ENCODE data around the gene PAPPA2.
"Not testable (repeated sequence)": the region's sequence is repeated elsewhere in the genome, so short reads cannot be mapped to it uniquely, and the experiment has no call there.

Gene PAPPA2, protein sequence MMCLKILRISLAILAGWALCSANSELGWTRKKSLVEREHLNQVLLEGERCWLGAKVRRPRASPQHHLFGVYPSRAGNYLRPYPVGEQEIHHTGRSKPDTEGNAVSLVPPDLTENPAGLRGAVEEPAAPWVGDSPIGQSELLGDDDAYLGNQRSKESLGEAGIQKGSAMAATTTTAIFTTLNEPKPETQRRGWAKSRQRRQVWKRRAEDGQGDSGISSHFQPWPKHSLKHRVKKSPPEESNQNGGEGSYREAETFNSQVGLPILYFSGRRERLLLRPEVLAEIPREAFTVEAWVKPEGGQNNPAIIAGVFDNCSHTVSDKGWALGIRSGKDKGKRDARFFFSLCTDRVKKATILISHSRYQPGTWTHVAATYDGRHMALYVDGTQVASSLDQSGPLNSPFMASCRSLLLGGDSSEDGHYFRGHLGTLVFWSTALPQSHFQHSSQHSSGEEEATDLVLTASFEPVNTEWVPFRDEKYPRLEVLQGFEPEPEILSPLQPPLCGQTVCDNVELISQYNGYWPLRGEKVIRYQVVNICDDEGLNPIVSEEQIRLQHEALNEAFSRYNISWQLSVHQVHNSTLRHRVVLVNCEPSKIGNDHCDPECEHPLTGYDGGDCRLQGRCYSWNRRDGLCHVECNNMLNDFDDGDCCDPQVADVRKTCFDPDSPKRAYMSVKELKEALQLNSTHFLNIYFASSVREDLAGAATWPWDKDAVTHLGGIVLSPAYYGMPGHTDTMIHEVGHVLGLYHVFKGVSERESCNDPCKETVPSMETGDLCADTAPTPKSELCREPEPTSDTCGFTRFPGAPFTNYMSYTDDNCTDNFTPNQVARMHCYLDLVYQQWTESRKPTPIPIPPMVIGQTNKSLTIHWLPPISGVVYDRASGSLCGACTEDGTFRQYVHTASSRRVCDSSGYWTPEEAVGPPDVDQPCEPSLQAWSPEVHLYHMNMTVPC (N-terminal part only)

DNA sequence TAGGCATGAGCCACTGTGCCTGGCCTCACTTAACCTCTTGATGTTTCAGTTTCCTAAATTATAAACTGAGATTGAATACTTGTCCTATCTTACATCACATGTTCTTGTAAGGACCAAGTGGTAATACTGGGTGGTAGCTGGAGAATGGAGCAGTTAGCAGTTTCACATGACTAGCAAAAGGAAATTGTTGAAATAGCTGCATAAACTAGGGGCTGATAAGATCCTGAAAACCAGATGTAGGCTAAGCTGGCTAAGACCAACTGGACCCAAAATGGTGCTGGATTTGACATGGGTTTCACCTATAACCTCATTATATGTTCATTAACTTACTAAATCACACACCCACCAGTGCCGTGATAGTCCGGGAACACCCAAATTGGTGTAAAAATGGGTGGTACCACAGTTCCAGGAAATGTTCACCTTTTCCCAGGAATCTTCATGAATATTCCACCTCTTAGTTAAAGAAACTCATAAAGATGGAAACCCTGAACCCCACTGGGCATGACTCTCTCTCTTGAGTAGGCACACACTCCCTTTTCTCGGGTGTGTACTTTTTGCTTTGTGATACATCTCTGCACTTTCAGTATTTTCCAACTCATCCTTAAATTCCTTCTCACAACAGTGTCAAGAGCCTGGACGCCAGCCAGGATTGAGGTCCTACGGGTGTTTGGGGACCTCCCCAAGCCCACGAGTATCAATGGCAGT, at the start of gene PAPPA2:
Gene PAPPA2, plus strand, starts transcription at position 502 of the 705 bp plus-strand sequence. CDS start 93,148 bp downstream, outside the sequence.
- no peaks in the 10 kb centered on the region for H3K36me3 ChIP-seq (ENCODE audit: control insufficient read depth, insufficient read depth, low read length)
- no peak within 1 kb of the TSS for H3K9ac ChIP-seq (ENCODE audit: low read length)
- H3K9me3 ChIP-seq (ENCODE audit: control insufficient read depth, insufficient read depth, low read depth, low read length), result peaks cover 5% of the 10 kb centered on the region
- no peak within 1 kb of the TSS for H3K27ac ChIP-seq (ENCODE audit: low read depth, low read length)
- H3K4me1 ChIP-seq (ENCODE audit: control insufficient read depth, insufficient read depth, low read length), result 0 out of 2 replicates have a peak, but pooled peaks cover 5% of the 10 kb centered on the region
- no peak within 1 kb of the TSS for H3K4me3 ChIP-seq (ENCODE audit: low read depth, low read length)
- H3K27me3 ChIP-seq (ENCODE audit: control insufficient read depth, insufficient read depth, low read length), result no peaks in the 10 kb centered on the region

DNA sequence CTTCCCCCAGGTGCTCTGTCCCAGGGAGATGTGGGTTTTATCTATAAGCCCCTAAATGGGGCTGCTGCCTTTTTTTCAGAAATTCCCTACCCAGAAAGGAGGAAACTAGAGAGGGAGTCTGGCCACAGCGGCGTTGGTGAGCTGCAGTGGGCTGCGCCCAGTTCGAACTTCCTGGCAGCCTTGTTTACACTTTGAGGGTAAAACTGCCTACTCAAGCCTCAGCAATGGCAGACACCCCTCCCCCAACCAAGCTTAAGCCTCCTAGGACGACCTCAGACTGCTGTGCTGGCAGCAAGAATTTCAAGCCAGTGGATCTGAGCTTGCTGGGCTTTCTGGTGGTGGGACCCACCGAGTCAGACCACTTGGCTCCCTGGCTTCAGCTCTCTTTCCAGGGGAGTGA, 46.2 kb upstream of the PAPPA2 start:
- no peaks in the 10 kb centered on the region for H3K27me3 ChIP-seq (ENCODE audit: control insufficient read depth, insufficient read depth, low read length)
- H3K4me3 ChIP-seq (ENCODE audit: low read depth, low read length), result no peak overlapping the region
- no peak overlapping the region for H3K9ac ChIP-seq (ENCODE audit: low read length)
- H3K4me1 ChIP-seq (ENCODE audit: control insufficient read depth, insufficient read depth, low read length), result peaks cover 7% of the 10 kb centered on the region; the same call in 1 of the 2 replicates
- no peaks in the 10 kb centered on the region for H3K36me3 ChIP-seq (ENCODE audit: control insufficient read depth, insufficient read depth, low read length)
- no peak overlapping the region for H3K27ac ChIP-seq (ENCODE audit: low read depth, low read length)
- H3K9me3 ChIP-seq (ENCODE audit: control insufficient read depth, insufficient read depth, low read depth, low read length), result no peaks in the 10 kb centered on the region

DNA sequence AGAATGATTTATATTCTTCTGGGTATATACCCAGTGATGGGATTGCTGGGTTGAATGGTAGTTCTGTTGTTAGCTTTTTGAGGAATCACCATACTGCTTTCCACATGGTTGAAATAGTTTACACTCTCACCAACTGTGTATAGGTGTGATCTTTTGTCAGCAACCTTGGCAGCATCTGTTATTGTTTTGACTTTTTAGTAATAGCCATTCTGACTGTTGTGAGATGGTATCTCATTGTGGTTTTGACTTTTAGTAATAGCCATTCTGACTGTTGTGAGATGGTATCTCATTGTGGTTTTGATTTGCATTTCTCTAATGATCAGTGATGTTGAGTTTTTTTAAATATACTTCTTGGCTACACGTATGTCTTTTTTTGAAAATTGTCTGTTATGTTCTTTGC, 43.4 kb upstream of the PAPPA2 start:
- not testable (repeated sequence) for H3K27me3 ChIP-seq (ENCODE audit: control insufficient read depth, insufficient read depth, low read length); H3K27ac ChIP-seq (ENCODE audit: low read depth, low read length); H3K4me1 ChIP-seq (ENCODE audit: control insufficient read depth, insufficient read depth, low read length); H3K9me3 ChIP-seq (ENCODE audit: control insufficient read depth, insufficient read depth, low read depth, low read length); H3K4me3 ChIP-seq (ENCODE audit: low read depth, low read length); H3K9ac ChIP-seq (ENCODE audit: low read length); H3K36me3 ChIP-seq (ENCODE audit: control insufficient read depth, insufficient read depth, low read length)

DNA sequence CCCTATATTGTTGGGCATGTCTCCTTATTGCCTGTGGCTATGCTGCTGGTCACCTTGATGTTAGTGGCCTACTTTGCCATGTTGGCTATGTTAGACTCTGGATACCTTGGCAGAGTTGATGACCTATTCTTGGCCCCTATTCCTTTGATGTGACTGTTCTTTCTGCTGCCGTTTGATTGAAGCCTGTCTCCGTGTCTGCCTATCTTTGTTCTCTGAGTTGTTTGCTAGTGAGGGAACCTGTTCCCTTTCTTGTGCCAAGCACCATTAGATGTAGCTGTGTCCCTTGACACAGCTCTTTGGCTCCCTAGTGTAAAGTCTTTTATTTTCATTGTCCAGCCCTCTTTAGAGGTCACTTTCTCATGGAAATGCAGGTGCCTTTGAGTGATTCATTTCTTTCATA, 28.7 kb upstream of the PAPPA2 start:
- Histone ChIP-seq H3K27ac (ENCODE audit: low read depth, low read length) (no peak overlapping the region), H3K4me1 (ENCODE audit: control insufficient read depth, insufficient read depth, low read length) (no peaks in the 10 kb centered on the region), H3K4me3 (ENCODE audit: low read depth, low read length) (no peak overlapping the region), H3K9me3 (ENCODE audit: control insufficient read depth, insufficient read depth, low read depth, low read length) (no peaks in the 10 kb centered on the region), H3K27me3 (ENCODE audit: control insufficient read depth, insufficient read depth, low read length) (no peaks in the 10 kb centered on the region), H3K36me3 (ENCODE audit: control insufficient read depth, insufficient read depth, low read length) (no peaks in the 10 kb centered on the region), H3K9ac (ENCODE audit: low read length) (no peak overlapping the region)

DNA sequence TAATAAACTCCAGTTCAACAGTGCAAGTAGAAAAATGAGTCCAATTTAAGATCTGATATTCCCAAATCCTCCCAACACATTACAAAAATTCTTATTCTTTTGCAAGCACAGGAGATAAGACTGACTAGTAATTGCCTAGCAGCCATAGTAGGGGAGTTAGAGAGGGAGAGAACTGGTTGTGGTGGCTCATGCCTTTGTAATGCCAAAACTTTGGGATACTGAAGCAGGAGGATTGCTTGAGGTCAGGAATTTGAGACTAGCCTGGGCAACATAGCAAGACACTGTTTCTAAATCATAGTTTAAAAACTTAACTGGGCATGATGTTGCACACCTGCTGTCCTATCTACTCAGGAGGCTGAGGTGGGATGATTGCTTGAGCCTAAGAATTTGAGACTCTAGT, 26.7 kb upstream of the PAPPA2 start:
- H3K27me3 ChIP-seq (ENCODE audit: control insufficient read depth, insufficient read depth, low read length), result no peaks in the 10 kb centered on the region
- no peak overlapping the region for H3K4me3 ChIP-seq (ENCODE audit: low read depth, low read length)
- H3K36me3 ChIP-seq (ENCODE audit: control insufficient read depth, insufficient read depth, low read length), result no peaks in the 10 kb centered on the region
- no peak overlapping the region for H3K27ac ChIP-seq (ENCODE audit: low read depth, low read length)
- H3K4me1 ChIP-seq (ENCODE audit: control insufficient read depth, insufficient read depth, low read length), result no peaks in the 10 kb centered on the region
- no peak overlapping the region for H3K9ac ChIP-seq (ENCODE audit: low read length)
- H3K9me3 ChIP-seq (ENCODE audit: control insufficient read depth, insufficient read depth, low read depth, low read length), result no peaks in the 10 kb centered on the region

DNA sequence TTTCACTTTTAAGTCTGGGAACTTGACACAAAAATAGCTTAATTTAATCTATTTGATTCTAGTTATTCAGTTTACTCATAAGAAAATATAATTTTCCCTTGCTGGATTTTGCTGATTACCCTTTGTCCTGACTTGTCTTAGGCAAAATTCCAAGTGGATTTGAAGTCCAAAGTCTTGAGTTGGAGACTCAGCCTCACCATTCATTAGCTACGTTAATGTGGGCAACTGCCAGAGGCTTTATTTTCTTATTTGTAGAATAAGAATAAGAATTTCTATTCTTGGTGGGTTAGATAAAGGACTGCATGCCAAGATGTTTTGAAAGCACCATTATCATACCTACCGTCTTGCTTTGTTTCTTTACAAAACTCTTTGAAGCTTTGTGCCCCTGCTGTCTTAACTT, 22.8 kb upstream of the PAPPA2 start:
- Histone ChIP-seq H3K27me3 (ENCODE audit: control insufficient read depth, insufficient read depth, low read length) (no peaks in the 10 kb centered on the region), H3K27ac (ENCODE audit: low read depth, low read length) (no peak overlapping the region), H3K9ac (ENCODE audit: low read length) (no peak overlapping the region), H3K4me3 (ENCODE audit: low read depth, low read length) (no peak overlapping the region), H3K9me3 (ENCODE audit: control insufficient read depth, insufficient read depth, low read depth, low read length) (no peaks in the 10 kb centered on the region), H3K36me3 (ENCODE audit: control insufficient read depth, insufficient read depth, low read length) (no peaks in the 10 kb centered on the region), H3K4me1 (ENCODE audit: control insufficient read depth, insufficient read depth, low read length) (no peaks in the 10 kb centered on the region)

DNA sequence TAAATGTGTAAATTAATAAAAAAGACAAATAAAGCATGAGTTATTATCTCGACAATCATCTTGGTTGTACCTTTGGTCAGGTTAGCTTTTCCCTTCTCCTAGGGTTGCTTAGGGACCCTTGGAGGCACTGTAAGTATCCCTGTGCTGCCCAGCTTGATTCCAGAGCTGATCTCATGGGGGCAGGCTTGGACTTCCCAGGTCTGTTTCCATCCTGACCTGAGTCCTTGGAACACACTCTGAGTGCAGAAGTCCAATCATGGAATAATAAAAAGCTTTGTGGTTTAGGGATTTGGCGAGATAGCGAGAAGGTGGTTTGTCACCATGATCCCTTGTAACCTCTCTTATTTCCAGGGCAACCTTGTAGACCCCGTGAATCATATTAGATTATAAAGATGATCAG, 18.7 kb upstream of the PAPPA2 start:
- no peaks in the 10 kb centered on the region for H3K4me1 ChIP-seq (ENCODE audit: control insufficient read depth, insufficient read depth, low read length)
- no peak overlapping the region for H3K9ac ChIP-seq (ENCODE audit: low read length)
- no peak overlapping the region for H3K27ac ChIP-seq (ENCODE audit: low read depth, low read length)
- no peaks in the 10 kb centered on the region for H3K27me3 ChIP-seq (ENCODE audit: control insufficient read depth, insufficient read depth, low read length)
- H3K4me3 ChIP-seq (ENCODE audit: low read depth, low read length), result no peak overlapping the region
- H3K36me3 ChIP-seq (ENCODE audit: control insufficient read depth, insufficient read depth, low read length), result no peaks in the 10 kb centered on the region
- no peaks in the 10 kb centered on the region for H3K9me3 ChIP-seq (ENCODE audit: control insufficient read depth, insufficient read depth, low read depth, low read length)

DNA sequence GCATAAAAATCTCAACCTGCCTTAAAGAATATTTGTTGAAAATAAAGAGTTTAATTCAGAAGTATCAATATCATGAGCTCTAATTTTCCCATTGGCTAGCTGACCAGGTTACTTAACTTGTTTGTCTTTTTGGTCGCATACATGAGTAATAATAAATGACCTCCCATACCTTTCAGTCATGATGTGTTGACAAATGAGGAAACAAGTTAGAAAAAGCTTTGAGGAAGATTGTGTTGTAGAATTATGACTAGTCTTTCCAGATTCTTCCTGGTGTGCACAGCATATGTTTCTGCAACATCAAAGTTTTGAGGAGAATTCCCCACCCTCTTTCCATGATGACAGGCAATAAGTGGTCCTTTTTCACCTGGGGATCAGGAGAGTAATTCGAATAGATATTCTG, 17.6 kb upstream of the PAPPA2 start:
- H3K4me1 ChIP-seq (ENCODE audit: control insufficient read depth, insufficient read depth, low read length), result no peaks in the 10 kb centered on the region

DNA sequence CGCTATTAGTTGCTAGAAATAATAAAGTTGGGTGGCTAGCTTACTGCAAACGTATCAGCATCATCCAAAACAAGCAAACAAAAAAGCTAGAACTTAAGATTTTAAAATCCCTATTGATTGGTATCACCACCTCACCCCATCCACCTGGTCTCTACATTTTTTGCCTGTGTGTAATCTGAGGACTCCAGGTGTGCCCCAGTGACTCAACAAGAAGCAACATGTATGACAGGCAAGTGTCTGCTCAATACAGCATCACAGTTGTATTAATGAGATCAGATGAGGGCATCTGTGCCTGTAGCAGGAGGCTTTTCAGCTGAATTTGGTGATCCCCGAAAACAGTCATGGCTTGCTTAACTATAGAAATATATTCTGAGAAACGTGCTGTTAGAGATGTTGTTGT, 14.6 kb upstream of the PAPPA2 start:
- no peak overlapping the region for H3K9ac ChIP-seq (ENCODE audit: low read length)

More for the DNA sequence above, 17.6 kb upstream of the PAPPA2 start:
- H3K9ac ChIP-seq (ENCODE audit: low read length), result no peak overlapping the region
- no peaks in the 10 kb centered on the region for H3K27me3 ChIP-seq (ENCODE audit: control insufficient read depth, insufficient read depth, low read length)
- no peaks in the 10 kb centered on the region for H3K36me3 ChIP-seq (ENCODE audit: control insufficient read depth, insufficient read depth, low read length)
- H3K27ac ChIP-seq (ENCODE audit: low read depth, low read length), result no peak overlapping the region
- no peaks in the 10 kb centered on the region for H3K9me3 ChIP-seq (ENCODE audit: control insufficient read depth, insufficient read depth, low read depth, low read length)
- no peak overlapping the region for H3K4me3 ChIP-seq (ENCODE audit: low read depth, low read length)

DNA sequence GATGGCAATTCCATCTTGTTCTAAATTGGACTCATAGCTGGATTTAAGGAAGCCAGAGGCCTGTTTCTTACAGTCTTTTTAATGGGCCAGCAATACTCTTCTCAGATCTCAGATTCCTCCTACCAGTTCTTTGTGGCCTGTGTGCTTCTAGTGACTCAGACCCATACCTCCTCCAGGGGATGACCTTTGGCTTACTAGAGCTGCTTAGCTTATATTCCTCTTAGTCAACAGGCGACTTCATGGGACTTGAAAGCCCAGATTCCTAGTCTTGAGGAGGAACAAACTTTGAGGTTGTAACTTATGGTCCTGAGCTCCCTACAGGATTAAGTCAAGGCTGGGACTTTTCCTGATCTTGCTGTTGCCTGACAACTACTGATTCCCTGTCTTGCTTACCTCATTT, 12.4 kb upstream of the PAPPA2 start:
- Histone ChIP-seq H3K36me3 (ENCODE audit: control insufficient read depth, insufficient read depth, low read length) (no peaks in the 10 kb centered on the region), H3K9ac (ENCODE audit: low read length) (no peak overlapping the region), H3K27me3 (ENCODE audit: control insufficient read depth, insufficient read depth, low read length) (no peaks in the 10 kb centered on the region), H3K27ac (ENCODE audit: low read depth, low read length) (no peak overlapping the region), H3K4me1 (ENCODE audit: control insufficient read depth, insufficient read depth, low read length) (no peaks in the 10 kb centered on the region), H3K9me3 (ENCODE audit: control insufficient read depth, insufficient read depth, low read depth, low read length) (peaks cover 2% of the 10 kb centered on the region; the same call in 1 of the 2 replicates), H3K4me3 (ENCODE audit: low read depth, low read length) (no peak overlapping the region)

More for the DNA sequence above, 14.6 kb upstream of the PAPPA2 start:
- Histone ChIP-seq H3K4me3 (ENCODE audit: low read depth, low read length) (no peak overlapping the region), H3K27ac (ENCODE audit: low read depth, low read length) (no peak overlapping the region), H3K4me1 (ENCODE audit: control insufficient read depth, insufficient read depth, low read length) (no peaks in the 10 kb centered on the region), H3K27me3 (ENCODE audit: control insufficient read depth, insufficient read depth, low read length) (no peaks in the 10 kb centered on the region), H3K9me3 (ENCODE audit: control insufficient read depth, insufficient read depth, low read depth, low read length) (peaks cover 2% of the 10 kb centered on the region; the same call in 1 of the 2 replicates), H3K36me3 (ENCODE audit: control insufficient read depth, insufficient read depth, low read length) (no peaks in the 10 kb centered on the region)

All from HUES6 (cell line).